HepG2 (cell line): ENCODE data around the gene COX5B. TPM values are rescaled to one million over a fixed set of nuclear protein-coding genes. Genes with fewer than 3 reads are reported as not detected.

Experiments
- ARID4A ChIP-seq: sonication (generic); formaldehyde crosslinking; IDR thresholded peaks from 2 replicates; pipeline ENCODE4 v1.5.0; 2020; ENCODE audit warnings: mild to moderate bottlenecking, missing genetic modification reagents, borderline replicate concordance
- CBX5 ChIP-seq: sonication (generic); formaldehyde crosslinking; IDR thresholded peaks from 2 replicates; pipeline ENCODE4 v1.4.0; 2020; ENCODE audit warnings: missing genetic modification reagents, borderline replicate concordance
- IRF2 ChIP-seq: IDR thresholded peaks from 2 replicates; pipeline ENCODE4 v1.6.1; 2018; ENCODE audit warnings: missing genetic modification reagents, missing compliant biosample characterization
- KMT2A ChIP-seq: sonication (generic); formaldehyde crosslinking; IDR thresholded peaks from 2 replicates; pipeline ENCODE4 v1.4.0; 2020; ENCODE audit warnings: missing genetic modification reagents
- PAXIP1 ChIP-seq: sonication (generic); formaldehyde crosslinking; conservative IDR thresholded peaks from 2 replicates; pipeline ENCODE4 v1.4.0; 2020; ENCODE audit warnings: mild to moderate bottlenecking, missing genetic modification reagents, moderate library complexity
- SOX5 ChIP-seq: IDR thresholded peaks from 2 replicates; pipeline ENCODE4 v1.6.1; 2016; ENCODE audit warnings: borderline replicate concordance
- USF2 ChIP-seq, 2 experiments: sonication (generic) in 1 of 2; formaldehyde crosslinking in 1 of 2; IDR thresholded peaks; 2 replicates each; pipeline versions ENCODE4 v1.5.1 to v1.6.1; 2011 to 2020; ENCODE audit warnings: borderline replicate concordance in 1 of 2, low read depth in 1 of 2, low read length in 1 of 2, mild to moderate bottlenecking in 1 of 2, missing genetic modification reagents in 1 of 2, moderate library complexity in 1 of 2
- ZBTB2 ChIP-seq: sonication (generic); formaldehyde crosslinking; IDR thresholded peaks from 2 replicates; pipeline ENCODE4 v1.8.0; 2022; ENCODE audit warnings: low read depth, missing genetic modification reagents
- ZNF335 ChIP-seq: sonication (generic); formaldehyde crosslinking; IDR thresholded peaks from 2 replicates; pipeline ENCODE4 v1.4.0; 2020; ENCODE audit warnings: missing genetic modification reagents
- ZNF512B ChIP-seq: sonication (generic); formaldehyde crosslinking; IDR thresholded peaks from 2 replicates; pipeline ENCODE4 v1.5.1; 2020; ENCODE audit warnings: missing genetic modification reagents, mild to moderate bottlenecking, borderline replicate concordance
- polyA plus RNA-seq, 8 experiments: library from polyadenylated mRNA; depleted of rRNA in 3 of 8; stranded (reverse) in 7 of 8; unstranded in 1 of 8; fragments of >200 nt; fragmentation: Illumina TruSeq in 4 of 8; extraction: Trizol in 4 of 8; gene quantifications; 2 replicates each; pipeline versions ENCODE4 v1.2.1 to v1.2.3, GENCODE V29; 2011 to 2016; ENCODE audit warnings: low read depth in 4 of 8, missing spikeins in 1 of 8, mixed read lengths in 1 of 8; ENCODE audit not compliant: insufficient read depth in 1 of 8
- total RNA-seq, 5 experiments: library from RNA; depleted of rRNA; stranded (reverse); fragments of >200 nt; fragmentation: Illumina TruSeq; extraction: Trizol; gene quantifications; 2 replicates each; pipeline ENCODE4 v1.2.3, GENCODE V29; 2016; ENCODE audit warnings: low read depth in 1 of 5

Gene COX5B
- total and polyA plus RNA-seq, 2 of the 13 experiments (the other 11 are each of a cell fraction or from before 2014, with no cell fraction given): 453 to 536 TPM

- no peak for TF ChIP-seq USF2 (IDR thresholded peaks at IDR 0.05; ENCODE audit: low read depth, low read length)
- no peak for TF ChIP-seq USF2 (CRISPR knock-in tag; IDR thresholded peaks at IDR 0.05; ENCODE audit: borderline replicate concordance)
- TF ChIP-seq CBX5 (CRISPR knock-in tag): no peak
- 0 out of 2 replicates have a peak, but pooled peaks have one; percentile 12 for TF ChIP-seq PAXIP1 (CRISPR knock-in tag)
- TF ChIP-seq ZBTB2 (CRISPR knock-in tag): no peak
- TF ChIP-seq KMT2A: no peak
- no peak for TF ChIP-seq ZNF512B
- TF ChIP-seq ZNF335 (CRISPR knock-in tag): peak; percentile 34; the same call in 1 of the 2 replicates
- peak; percentile 43; the same call in 1 of the 2 replicates for TF ChIP-seq IRF2 (CRISPR knock-in tag)
- no peak for TF ChIP-seq ARID4A
- TF ChIP-seq SOX5: 0 out of 2 replicates have a peak, but pooled peaks have one; percentile 9
Observed at GRCh38 chr2:97697252-97698235, 51.7 kb downstream of the COX5B start (continued).
